Liver (tissue), 3 donors: ENCODE data around the gene FBXW4.

Source experiments
- ATF3 ChIP-seq: IDR thresholded peaks from 2 replicates; pipeline ENCODE4 v1.6.1; 2016; ENCODE audit warnings: antibody characterized with exemption
- FOXA1 ChIP-seq: IDR thresholded peaks from 2 replicates; pipeline ENCODE4 v1.6.1; 2016; ENCODE audit warnings: antibody characterized with exemption
- JUND ChIP-seq, 2 donors: IDR thresholded peaks; 2 replicates each; pipeline ENCODE4 v1.6.1; 2016; ENCODE audit warnings: antibody characterized with exemption in 2 of 2
- REST ChIP-seq: IDR thresholded peaks from 2 replicates; pipeline ENCODE4 v1.6.1; 2016; ENCODE audit warnings: antibody characterized with exemption, mild to moderate bottlenecking
- YY1 ChIP-seq: IDR thresholded peaks from 2 replicates; pipeline ENCODE4 v1.6.1; 2016; ENCODE audit warnings: antibody characterized with exemption, mild to moderate bottlenecking
- ZBTB33 ChIP-seq: IDR thresholded peaks from 2 replicates; pipeline ENCODE4 v1.6.1; 2016; ENCODE audit warnings: antibody characterized with exemption
- TF ChIP-seq, protein P1 (sequence below): fragments of 150-350 bp; IDR thresholded peaks from 2 replicates; pipeline ENCODE4 v1.5.1; 2017; ENCODE audit warnings: improper control_type of control experiment, low read depth, low read length; ENCODE audit not compliant: missing input control
- donor health status: healthy.
- donor health status: healthy.

DNA sequence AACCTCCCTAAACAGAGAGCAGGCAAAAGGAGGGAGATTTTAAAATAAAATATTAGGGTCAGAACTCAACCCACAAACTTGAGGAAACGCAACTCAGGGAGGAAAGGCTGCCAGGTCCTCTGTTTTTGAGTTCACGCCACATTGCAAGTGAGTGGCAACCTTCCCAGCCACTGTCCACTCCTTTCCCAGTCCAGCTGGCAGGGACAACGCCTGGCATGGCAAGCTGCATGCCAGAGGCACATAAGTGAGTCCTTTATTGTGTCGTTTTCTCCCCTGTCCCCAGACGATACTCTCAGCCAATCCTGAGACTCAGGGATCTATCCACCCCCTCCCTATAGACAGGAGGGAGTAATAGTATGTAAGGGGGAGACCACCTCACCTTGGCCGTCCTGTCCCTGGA is 22.4 kb downstream of the FBXW4 start:
- TF ChIP-seq ATF3 (no peak), REST (no peak), JUND (IDR thresholded peaks at IDR 0.05) (no peak), ZBTB33 (no peak), FOXA1 (no peak), YY1 (no peak)
- TF ChIP-seq, protein P1, sequence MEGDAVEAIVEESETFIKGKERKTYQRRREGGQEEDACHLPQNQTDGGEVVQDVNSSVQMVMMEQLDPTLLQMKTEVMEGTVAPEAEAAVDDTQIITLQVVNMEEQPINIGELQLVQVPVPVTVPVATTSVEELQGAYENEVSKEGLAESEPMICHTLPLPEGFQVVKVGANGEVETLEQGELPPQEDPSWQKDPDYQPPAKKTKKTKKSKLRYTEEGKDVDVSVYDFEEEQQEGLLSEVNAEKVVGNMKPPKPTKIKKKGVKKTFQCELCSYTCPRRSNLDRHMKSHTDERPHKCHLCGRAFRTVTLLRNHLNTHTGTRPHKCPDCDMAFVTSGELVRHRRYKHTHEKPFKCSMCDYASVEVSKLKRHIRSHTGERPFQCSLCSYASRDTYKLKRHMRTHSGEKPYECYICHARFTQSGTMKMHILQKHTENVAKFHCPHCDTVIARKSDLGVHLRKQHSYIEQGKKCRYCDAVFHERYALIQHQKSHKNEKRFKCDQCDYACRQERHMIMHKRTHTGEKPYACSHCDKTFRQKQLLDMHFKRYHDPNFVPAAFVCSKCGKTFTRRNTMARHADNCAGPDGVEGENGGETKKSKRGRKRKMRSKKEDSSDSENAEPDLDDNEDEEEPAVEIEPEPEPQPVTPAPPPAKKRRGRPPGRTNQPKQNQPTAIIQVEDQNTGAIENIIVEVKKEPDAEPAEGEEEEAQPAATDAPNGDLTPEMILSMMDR, result no peak
